Activated CD8-positive, alpha-beta T cell treated with anti-CD3 and anti-CD28 coated beads, Interleukin-2, amount 10 ng/mL, durations not matched to agents 7 days and 5 days (primary cell): Measurements from ENCODE around the gene SON. TPM values are rescaled to one million over a fixed set of nuclear protein-coding genes. Genes with fewer than 3 reads are reported as not detected.
A peak's percentile ranks its signal among the peaks of the same experiment; 100 is the strongest.

Source experiments
- ATAC-seq: fragments of 150-1000 bp; cut with Tn5 transposase; one replicate; pipeline ENCODE4 v1.10.0; 2021; ENCODE audit warnings: moderate library complexity
- CTCF ChIA-PET: fragments of 350-600 bp; sonication (Branson Sonifier 250); formaldehyde crosslinking; loops from one replicate; lab custom pipeline; 2021; ENCODE audit warnings: antibody characterized with exemption; lab: Charles Lee
- POLR2A ChIA-PET: fragments of 350-600 bp; sonication (Branson Sonifier 250); formaldehyde crosslinking; loops from one replicate; lab custom pipeline; 2021; ENCODE audit warnings: antibody characterized with exemption; lab: Charles Lee
- DNase-seq: peaks from one replicate; pipeline ENCODE4 v3.0.0-alpha.2; 2020
- H3K27ac Mint-ChIP-seq: one replicate; pipeline ENCODE4 v1.8.0; 2021; ENCODE audit warnings: mild to moderate bottlenecking, mixed read lengths
- H3K27me3 Mint-ChIP-seq: one replicate; pipeline ENCODE4 v1.8.0; 2021; ENCODE audit warnings: low read depth, mixed read lengths
- H3K36me3 Mint-ChIP-seq: one replicate; pipeline ENCODE4 v1.8.0; 2021; ENCODE audit warnings: low read depth, mixed read lengths
- H3K4me1 Mint-ChIP-seq: one replicate; pipeline ENCODE4 v1.8.0; 2021; ENCODE audit warnings: low read depth, mixed read lengths
- H3K4me3 Mint-ChIP-seq: one replicate; pipeline ENCODE4 v1.8.0; 2021; ENCODE audit warnings: mild to moderate bottlenecking, mixed read lengths
- H3K9me3 Mint-ChIP-seq: one replicate; pipeline ENCODE4 v1.8.0; 2022; ENCODE audit warnings: mixed read lengths; ENCODE audit not compliant: insufficient read depth
- total RNA-seq, 2 experiments: library from RNA; stranded (reverse); gene quantifications; one replicate each; pipeline ENCODE4 v1.2.3, GENCODE V29; 2021

SON gene
- total RNA-seq, 2 experiments from 2014 or later = 284 to 285 TPM

DNA sequence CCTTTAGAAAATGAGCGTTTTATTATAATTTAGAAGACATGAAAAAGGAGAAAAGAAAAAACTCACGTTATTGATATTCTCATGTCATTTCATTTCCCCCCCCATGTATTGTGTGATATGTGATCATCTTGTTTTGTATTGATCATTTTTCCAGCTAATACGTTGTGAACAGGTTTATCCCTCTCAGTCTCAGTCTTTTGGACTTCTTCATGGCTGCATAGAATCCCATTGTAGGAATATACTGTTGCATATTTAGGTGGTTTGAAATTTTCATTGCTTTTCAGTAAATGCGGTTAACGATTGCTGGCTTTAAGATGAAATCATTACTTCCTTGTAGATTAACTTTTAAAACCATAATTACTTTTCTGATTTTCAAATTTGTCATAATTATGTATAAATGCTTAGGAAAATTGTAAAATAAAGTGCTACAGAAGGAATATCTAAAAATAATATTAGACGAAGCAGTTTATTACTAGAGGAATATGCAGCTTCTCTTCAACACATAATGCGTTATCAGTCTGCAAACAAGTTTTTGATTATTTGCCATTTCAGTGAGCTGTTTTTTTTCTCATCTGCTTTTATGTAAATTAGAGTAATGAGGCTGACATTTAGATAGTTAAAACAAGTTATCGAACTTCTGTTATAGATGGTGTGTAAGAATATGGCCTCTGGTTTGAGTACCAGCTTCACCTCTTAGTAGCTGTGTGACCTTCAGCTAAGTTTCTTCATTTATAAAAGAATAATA lies 1.8 kb downstream of the SON start:
- ChIA-PET POLR2A (interaction anchor here (0.6 to 6.0 kb wide), 6 partner anchors 27 to 65 kb away, joined by 3 to 32 read pairs (median 4); partner anchors contain the start of genes DNAJC28, DONSON and TMEM50B), CTCF (interaction anchor here (0.7 to 3.3 kb wide), 5 partner anchors 12 to 347 kb away, joined by 3 to 20 read pairs (median 8); partner anchors contain the start of gene DONSON)
- no peaks in the 10 kb centered on the region for H3K9me3 Mint-ChIP-seq
- no peak for DNase-seq
- ATAC-seq = no peak
- H3K27me3 Mint-ChIP-seq = no peaks in the 10 kb centered on the region
- peak overlapping the region; percentile 99 for H3K27ac Mint-ChIP-seq
- peak overlapping the region; percentile 95 for H3K4me3 Mint-ChIP-seq
- peaks cover 28% of the 10 kb centered on the region for H3K4me1 Mint-ChIP-seq
- peaks cover 52% of the 10 kb centered on the region for H3K36me3 Mint-ChIP-seq

DNA sequence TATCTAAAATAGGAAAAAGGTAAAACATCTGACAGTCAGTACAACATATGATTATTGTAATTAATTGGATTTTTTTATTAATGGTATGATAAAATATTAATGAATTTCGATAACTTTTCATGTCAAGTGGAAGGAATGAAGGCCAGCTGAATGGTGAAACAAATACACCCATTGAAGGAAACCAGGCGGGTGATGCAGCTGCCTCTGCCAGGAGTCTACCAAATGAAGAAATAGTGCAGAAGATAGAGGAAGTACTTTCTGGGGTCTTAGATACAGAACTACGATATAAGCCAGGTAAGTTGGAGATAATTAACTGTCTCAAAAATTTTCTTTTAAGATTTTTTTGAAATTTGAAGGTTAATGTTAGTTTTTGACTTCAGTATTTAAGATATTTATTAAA lies 3.2 kb downstream of the SON start:
- ATAC-seq = no peak
- Mint-ChIP-seq H3K9me3 (no peaks in the 10 kb centered on the region), H3K27me3 (no peaks in the 10 kb centered on the region), H3K27ac (no peak overlapping the region), H3K4me1 (peaks cover 21% of the 10 kb centered on the region), H3K36me3 (peaks cover 55% of the 10 kb centered on the region), H3K4me3 (no peak overlapping the region)
- POLR2A ChIA-PET = interaction anchor here (1.1 kb wide), 1 partner anchor 25 kb away, joined by 4 read pairs; no protein-coding TSS in a partner anchor
- CTCF ChIA-PET = interaction anchor here (0.9 kb wide), 1 partner anchor 60 kb away, joined by 3 read pairs; no protein-coding TSS in a partner anchor
- DNase-seq = no peak

DNA sequence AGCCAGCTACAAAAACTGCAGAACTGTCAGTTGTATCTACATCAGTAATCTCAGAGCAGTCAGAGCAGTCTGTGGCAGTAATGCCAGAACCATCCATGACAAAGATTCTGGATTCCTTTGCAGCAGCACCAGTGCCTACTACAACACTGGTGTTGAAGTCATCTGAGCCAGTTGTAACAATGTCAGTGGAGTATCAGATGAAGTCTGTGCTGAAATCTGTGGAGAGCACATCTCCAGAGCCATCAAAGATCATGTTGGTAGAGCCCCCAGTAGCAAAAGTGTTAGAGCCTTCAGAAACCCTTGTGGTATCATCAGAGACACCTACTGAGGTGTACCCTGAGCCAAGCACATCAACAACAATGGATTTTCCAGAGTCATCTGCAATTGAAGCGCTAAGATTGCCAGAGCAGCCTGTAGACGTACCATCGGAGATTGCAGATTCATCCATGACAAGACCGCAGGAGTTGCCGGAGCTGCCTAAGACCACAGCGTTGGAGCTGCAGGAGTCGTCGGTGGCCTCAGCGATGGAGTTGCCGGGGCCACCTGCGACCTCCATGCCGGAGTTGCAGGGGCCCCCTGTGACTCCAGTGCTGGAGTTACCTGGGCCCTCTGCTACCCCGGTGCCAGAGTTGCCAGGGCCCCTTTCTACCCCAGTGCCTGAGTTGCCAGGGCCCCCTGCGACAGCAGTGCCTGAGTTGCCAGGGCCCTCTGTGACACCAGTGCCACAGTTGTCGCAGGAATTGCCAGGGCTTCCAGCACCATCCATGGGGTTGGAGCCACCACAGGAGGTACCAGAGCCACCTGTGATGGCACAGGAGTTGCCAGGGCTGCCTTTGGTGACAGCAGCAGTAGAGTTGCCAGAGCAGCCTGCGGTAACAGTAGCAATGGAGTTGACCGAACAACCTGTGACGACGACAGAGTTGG lies 7.3 kb downstream of the SON start:
- ChIA-PET POLR2A (no interaction called here), CTCF (no interaction called here)
- DNase-seq = no peak
- ATAC-seq = no peak
- no peaks in the 10 kb centered on the region for H3K27me3 Mint-ChIP-seq
- no peak overlapping the region for H3K27ac Mint-ChIP-seq
- H3K9me3 Mint-ChIP-seq = no peaks in the 10 kb centered on the region
- H3K4me3 Mint-ChIP-seq = no peak overlapping the region
- peaks cover 36% of the 10 kb centered on the region for H3K4me1 Mint-ChIP-seq
- peaks cover 76% of the 10 kb centered on the region for H3K36me3 Mint-ChIP-seq

DNA sequence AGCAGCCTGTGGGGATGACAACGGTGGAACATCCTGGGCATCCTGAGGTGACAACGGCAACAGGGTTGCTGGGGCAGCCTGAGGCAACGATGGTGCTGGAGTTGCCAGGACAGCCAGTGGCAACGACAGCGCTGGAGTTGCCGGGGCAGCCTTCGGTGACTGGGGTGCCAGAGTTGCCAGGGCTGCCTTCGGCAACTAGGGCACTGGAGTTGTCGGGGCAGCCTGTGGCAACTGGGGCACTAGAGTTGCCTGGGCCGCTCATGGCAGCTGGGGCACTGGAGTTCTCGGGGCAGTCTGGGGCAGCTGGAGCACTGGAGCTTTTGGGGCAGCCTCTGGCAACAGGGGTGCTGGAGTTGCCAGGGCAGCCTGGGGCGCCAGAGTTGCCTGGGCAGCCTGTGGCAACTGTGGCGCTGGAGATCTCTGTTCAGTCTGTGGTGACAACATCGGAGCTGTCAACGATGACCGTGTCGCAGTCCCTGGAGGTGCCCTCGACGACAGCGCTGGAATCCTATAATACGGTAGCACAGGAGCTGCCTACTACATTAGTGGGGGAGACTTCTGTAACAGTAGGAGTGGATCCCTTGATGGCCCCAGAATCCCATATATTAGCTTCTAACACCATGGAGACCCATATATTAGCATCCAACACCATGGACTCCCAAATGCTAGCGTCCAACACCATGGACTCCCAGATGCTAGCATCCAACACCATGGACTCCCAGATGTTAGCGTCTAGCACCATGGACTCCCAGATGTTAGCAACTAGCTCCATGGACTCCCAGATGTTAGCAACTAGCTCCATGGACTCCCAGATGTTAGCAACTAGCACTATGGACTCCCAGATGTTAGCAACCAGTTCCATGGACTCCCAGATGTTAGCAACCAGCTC lies 8.2 kb downstream of the SON start:
- Mint-ChIP-seq H3K27ac (no peak overlapping the region), H3K4me1 (peaks cover 37% of the 10 kb centered on the region), H3K27me3 (no peaks in the 10 kb centered on the region), H3K4me3 (no peak overlapping the region), H3K9me3 (no peaks in the 10 kb centered on the region), H3K36me3 (peaks cover 81% of the 10 kb centered on the region)
- ChIA-PET CTCF (interaction anchor here (1.1 to 1.3 kb wide), 2 partner anchors 55 to 56 kb away, joined by 3 to 6 read pairs; no protein-coding TSS in a partner anchor), POLR2A (interaction anchor here (0.6 to 1.6 kb wide), 6 partner anchors 8 to 79 kb away, joined by 3 to 18 read pairs (median 4); partner anchors contain the start of genes GART, SON and TMEM50B)
- ATAC-seq (peak; percentile 7), DNase-seq (no peak)

DNA sequence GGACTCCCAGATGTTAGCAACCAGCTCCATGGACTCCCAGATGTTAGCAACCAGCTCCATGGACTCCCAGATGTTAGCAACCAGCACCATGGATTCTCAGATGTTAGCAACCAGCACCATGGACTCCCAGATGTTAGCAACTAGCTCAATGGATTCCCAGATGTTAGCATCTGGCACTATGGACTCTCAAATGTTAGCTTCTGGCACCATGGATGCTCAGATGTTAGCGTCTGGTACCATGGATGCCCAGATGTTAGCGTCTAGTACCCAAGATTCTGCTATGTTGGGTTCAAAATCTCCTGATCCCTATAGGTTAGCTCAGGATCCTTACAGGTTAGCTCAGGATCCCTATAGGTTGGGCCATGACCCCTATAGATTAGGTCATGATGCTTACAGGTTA lies 8.8 kb downstream of the SON start:
- no peak overlapping the region for H3K27ac Mint-ChIP-seq
- no peak overlapping the region for H3K4me3 Mint-ChIP-seq
- DNase-seq (no peak), ATAC-seq (no peak)
- H3K36me3 Mint-ChIP-seq = peaks cover 84% of the 10 kb centered on the region
- H3K4me1 Mint-ChIP-seq = peaks cover 41% of the 10 kb centered on the region
- POLR2A ChIA-PET = interaction anchor here (0.6 to 1.6 kb wide), 6 partner anchors 9 to 80 kb away, joined by 3 to 18 read pairs (median 4); partner anchors contain the start of genes GART, SON and TMEM50B
- CTCF ChIA-PET = interaction anchor here (1.1 to 1.3 kb wide), 2 partner anchors 54 to 55 kb away, joined by 3 to 6 read pairs; no protein-coding TSS in a partner anchor
- no peaks in the 10 kb centered on the region for H3K27me3 Mint-ChIP-seq
- H3K9me3 Mint-ChIP-seq = no peaks in the 10 kb centered on the region

GRCh38 chr21:33552093-33552998 lies 9.5 kb downstream of the SON start:
- Mint-ChIP-seq H3K9me3 (no peaks in the 10 kb centered on the region), H3K27ac (no peak overlapping the region), H3K4me3 (no peak overlapping the region), H3K36me3 (peaks cover 85% of the 10 kb centered on the region), H3K27me3 (no peaks in the 10 kb centered on the region), H3K4me1 (peaks cover 40% of the 10 kb centered on the region)
- no peak for ATAC-seq
- ChIA-PET POLR2A (interaction anchor here (1.2 to 1.6 kb wide), 3 partner anchors 10 to 73 kb away, joined by 3 to 18 read pairs (median 4); partner anchors contain the start of genes GART, SON and TMEM50B), CTCF (interaction anchor here (1.1 to 1.3 kb wide), 2 partner anchors 53 to 55 kb away, joined by 3 to 6 read pairs; no protein-coding TSS in a partner anchor)
- DNase-seq = no peak

DNA sequence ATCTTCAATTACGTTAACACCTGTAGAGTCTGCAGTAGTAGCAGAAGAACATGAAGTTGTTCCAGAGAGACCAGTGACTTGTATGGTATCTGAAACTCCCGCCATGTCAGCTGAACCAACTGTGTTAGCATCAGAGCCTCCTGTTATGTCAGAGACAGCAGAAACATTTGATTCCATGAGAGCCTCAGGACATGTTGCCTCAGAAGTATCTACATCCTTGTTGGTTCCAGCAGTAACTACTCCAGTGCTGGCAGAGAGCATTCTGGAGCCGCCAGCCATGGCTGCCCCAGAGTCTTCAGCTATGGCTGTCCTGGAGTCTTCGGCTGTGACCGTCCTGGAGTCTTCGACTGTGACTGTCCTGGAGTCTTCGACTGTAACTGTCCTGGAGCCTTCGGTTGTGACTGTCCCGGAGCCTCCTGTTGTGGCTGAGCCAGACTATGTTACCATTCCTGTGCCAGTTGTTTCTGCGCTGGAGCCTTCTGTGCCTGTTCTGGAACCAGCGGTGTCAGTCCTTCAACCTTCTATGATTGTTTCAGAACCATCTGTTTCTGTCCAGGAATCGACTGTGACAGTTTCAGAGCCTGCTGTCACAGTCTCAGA lies 10.3 kb downstream of the SON start:
- DNase-seq (no peak), ATAC-seq (peak; percentile 5)
- Mint-ChIP-seq H3K27ac (no peak overlapping the region), H3K4me1 (peaks cover 39% of the 10 kb centered on the region), H3K36me3 (peaks cover 88% of the 10 kb centered on the region), H3K27me3 (no peaks in the 10 kb centered on the region), H3K4me3 (no peak overlapping the region), H3K9me3 (no peaks in the 10 kb centered on the region)
- ChIA-PET CTCF (no interaction called here), POLR2A (interaction anchor here (1.6 kb wide), 1 partner anchor 42 kb away, joined by 4 read pairs; no protein-coding TSS in a partner anchor)

GRCh38 chr21:33554236-33554981 lies 11.6 kb downstream of the SON start:
- no peaks in the 10 kb centered on the region for H3K9me3 Mint-ChIP-seq
- no peak overlapping the region for H3K27ac Mint-ChIP-seq
- peaks cover 40% of the 10 kb centered on the region for H3K4me1 Mint-ChIP-seq
- ChIA-PET CTCF (interaction anchor here (0.7 to 3.8 kb wide), 4 partner anchors 12 to 51 kb away, joined by 3 to 22 read pairs (median 4); no protein-coding TSS in a partner anchor), POLR2A (interaction anchor here (0.6 to 0.9 kb wide), 2 partner anchors 11 to 33 kb away, joined by 3 read pairs; partner anchors contain the start of gene SON)
- ATAC-seq (no peak), DNase-seq (no peak)
- no peak overlapping the region for H3K4me3 Mint-ChIP-seq
- H3K27me3 Mint-ChIP-seq = no peaks in the 10 kb centered on the region
- peaks cover 85% of the 10 kb centered on the region for H3K36me3 Mint-ChIP-seq

DNA sequence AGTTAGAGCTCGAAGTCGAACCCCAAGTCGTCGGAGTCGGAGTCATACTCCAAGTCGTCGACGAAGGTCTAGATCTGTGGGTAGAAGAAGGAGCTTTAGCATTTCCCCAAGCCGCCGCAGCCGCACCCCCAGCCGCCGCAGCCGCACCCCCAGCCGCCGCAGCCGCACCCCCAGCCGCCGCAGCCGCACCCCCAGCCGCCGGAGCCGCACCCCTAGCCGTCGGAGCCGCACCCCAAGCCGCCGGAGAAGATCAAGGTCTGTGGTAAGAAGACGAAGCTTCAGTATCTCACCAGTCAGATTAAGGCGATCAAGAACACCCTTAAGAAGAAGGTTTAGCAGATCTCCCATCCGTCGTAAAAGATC lies 12.1 kb downstream of the SON start:
- Mint-ChIP-seq H3K27me3 (no peaks in the 10 kb centered on the region), H3K27ac (no peak overlapping the region), H3K4me3 (no peak overlapping the region), H3K4me1 (peaks cover 41% of the 10 kb centered on the region), H3K36me3 (peaks cover 85% of the 10 kb centered on the region), H3K9me3 (no peaks in the 10 kb centered on the region)
- DNase-seq = no peak
- no peak for ATAC-seq
- POLR2A ChIA-PET = interaction anchor here (0.6 to 0.9 kb wide), 3 partner anchors 12 to 46 kb away, joined by 3 read pairs; partner anchors contain the start of gene SON
- CTCF ChIA-PET = interaction anchor here (1.7 to 3.8 kb wide), 2 partner anchors 11 to 51 kb away, joined by 6 to 22 read pairs; no protein-coding TSS in a partner anchor
